GM20000 (cell line): ENCODE results near the gene DPP10.

Experiments used
- DNase-seq: peaks from one replicate; pipeline ENCODE4 v3.0.0; 2012; ENCODE audit warnings: low spot score
- TF ChIP-seq, protein P1 (sequence below): IDR thresholded peaks from 2 replicates; pipeline ENCODE4 v1.5.1; 2012; ENCODE audit warnings: mild to moderate bottlenecking, control low read depth; ENCODE audit errors: extremely low read depth, missing control alignments

The DPP10 gene

DNA sequence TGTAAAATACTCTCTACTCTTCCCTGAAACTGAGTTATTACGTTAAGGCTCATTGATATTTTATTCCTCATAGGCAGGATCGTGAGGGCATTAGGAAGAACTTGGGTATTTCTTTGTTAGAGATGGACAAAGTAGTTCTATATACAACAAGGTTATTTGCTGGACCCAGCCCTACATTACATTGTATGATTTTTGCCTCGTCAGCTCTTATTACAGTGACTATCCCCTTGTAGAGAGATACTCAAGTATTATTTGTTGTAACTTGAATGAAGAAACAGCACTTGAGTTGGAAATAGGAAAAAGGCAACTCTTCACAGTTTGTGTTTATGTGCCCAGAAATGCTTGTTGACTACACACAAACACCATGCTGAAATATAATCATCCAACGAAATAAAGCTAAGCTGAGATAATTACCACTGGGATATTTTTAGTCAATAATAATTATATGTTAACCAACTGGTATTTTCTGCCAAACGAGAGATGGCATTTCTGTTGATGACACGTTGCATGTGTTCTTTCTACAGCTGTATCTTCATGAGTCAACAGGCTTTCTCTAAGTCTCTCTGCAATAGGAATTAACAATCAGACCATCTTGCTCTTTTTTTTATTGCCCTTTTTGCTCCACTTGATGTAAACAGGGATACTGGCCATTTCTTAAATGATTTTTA lies 947.6 kb downstream of the DPP10 start:
- no peak for DNase-seq
- TF ChIP-seq, protein P1, sequence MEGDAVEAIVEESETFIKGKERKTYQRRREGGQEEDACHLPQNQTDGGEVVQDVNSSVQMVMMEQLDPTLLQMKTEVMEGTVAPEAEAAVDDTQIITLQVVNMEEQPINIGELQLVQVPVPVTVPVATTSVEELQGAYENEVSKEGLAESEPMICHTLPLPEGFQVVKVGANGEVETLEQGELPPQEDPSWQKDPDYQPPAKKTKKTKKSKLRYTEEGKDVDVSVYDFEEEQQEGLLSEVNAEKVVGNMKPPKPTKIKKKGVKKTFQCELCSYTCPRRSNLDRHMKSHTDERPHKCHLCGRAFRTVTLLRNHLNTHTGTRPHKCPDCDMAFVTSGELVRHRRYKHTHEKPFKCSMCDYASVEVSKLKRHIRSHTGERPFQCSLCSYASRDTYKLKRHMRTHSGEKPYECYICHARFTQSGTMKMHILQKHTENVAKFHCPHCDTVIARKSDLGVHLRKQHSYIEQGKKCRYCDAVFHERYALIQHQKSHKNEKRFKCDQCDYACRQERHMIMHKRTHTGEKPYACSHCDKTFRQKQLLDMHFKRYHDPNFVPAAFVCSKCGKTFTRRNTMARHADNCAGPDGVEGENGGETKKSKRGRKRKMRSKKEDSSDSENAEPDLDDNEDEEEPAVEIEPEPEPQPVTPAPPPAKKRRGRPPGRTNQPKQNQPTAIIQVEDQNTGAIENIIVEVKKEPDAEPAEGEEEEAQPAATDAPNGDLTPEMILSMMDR: no peak

DNA sequence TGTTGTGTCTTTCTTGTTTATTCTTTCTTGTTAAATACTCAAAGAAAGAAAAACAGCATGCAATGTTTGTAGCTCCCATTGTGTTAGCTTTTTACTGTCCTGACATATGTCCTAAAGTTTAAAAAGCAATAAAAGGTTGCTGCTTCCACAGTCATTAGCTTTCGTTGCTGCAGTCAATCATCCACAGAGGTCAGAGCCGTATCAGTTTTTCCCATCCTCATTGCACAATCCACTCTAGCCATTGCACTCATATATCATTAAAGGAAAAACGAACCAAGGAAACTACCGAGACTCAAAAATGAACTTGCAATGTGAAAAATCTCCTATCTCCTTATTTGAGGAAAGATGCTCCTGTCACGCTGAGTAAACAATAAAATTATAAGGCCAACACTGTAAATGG lies 954.1 kb downstream of the DPP10 start:
- TF ChIP-seq, protein P1: no peak
- no peak for DNase-seq

DNA sequence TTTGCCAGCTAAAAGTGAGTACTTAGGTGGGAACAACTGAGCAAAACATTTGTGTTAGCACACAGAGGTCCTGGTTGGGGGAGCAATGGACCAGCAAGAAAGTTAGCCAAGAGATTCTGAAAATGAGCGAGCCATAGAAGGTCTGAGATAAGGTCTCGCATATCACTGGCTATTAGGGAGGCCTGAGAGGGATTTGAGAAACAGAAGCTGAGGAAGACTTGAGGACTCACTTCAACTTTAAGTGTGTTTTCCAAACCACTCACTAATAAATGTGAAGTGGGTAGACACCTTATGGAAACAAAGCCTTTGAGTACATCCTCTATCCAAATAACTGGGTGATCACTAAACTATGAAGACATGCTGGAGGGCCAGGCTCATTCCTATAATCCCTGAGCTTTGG lies 958.5 kb downstream of the DPP10 start:
- TF ChIP-seq, protein P1: no peak
- DNase-seq: no peak

DNA sequence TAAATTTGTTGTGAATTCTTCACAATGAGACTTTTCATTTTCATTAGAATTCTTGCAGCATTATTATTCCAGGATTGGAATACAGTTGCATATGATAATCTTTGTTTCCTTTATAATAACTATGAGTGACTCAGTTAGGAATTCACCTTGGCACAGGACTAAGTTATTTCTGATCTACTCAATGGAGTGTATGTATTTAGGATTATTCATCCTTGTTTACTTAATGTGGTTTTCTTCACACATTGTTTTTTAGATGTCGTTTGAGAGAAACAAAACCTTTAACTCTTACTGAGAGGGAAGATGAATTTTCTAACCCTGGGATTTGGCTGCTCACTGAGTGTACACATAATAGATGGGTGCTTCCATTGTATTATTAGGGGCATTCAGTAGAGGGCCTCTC lies 970.1 kb downstream of the DPP10 start:
- TF ChIP-seq, protein P1: no peak
- DNase-seq: no peak

DNA sequence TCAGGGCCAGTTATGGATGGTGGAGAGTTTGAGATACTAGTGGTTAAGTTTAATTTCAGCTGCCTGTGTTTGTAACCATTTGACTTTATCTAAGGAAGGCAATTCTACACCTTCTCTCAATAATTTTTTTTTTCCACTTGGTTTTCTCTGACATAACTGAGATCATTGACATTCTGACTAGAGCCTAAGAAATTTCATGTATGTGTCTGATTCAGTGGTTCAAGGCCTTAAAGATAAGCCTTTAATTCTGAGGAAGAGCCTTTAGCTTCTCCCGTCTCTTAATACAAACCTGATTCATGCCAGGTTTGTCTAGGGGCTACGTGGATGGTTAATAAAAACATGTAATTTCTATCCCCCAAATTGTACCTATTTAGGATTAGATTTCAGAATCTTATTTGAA lies 971.4 kb downstream of the DPP10 start:
- no peak for DNase-seq
- TF ChIP-seq, protein P1: no peak

DNA sequence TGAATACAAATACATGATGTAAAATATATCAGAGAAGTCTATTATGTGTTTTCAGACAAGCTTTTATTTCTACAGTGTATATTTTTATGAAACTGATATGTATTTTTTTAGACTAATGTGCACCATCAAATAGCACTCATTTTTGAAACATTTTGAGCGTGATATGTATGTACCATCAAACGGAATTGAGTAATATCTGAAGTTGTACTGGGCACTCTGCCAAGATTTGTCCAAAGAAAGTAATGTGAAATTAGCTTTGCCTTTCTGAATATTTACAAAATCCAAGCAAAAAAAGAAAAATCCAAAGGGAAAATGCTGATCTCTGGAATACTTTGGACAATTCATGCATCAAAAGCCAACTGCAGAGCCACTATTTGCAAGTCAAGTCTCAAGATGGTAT lies 972.0 kb downstream of the DPP10 start:
- TF ChIP-seq, protein P1: no peak
- DNase-seq: no peak

DNA sequence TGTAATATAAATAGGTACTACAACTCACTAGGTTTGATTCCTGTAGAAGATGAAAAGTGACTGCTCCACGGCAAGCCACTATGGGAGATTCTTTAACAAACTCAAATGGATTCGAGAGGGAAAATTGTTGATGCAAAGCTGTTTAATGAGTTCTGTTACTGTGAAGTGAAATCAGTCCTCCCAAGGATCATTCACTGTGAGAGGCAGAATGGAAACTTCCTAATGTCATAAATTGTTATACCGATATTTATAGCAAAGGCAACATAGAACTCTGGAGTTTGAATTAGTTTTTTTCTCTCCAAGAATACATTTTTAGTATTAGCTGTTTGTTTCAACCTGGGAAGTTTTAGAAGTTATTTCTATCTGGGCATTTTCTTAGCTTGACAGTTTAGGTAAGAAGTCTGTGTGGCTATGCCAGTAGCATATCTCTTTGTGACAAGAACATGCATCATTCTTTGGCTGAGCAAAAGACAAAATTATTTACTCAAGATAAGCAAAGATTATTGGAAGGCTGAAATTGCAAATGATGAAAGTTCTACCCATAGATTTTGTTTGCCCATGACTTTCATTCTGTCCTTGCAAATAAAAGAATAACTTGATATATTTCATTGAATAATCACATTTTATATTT lies 979.7 kb downstream of the DPP10 start:
- DNase-seq: no peak
- TF ChIP-seq, protein P1: no peak
